H9 (cell line): ENCODE data around the gene OR11L1. TPM values are rescaled to one million over a fixed set of nuclear protein-coding genes. Genes with fewer than 3 reads are reported as not detected.

Source experiments
- DNase-seq: peaks from one replicate; pipeline ENCODE4 v3.0.0-alpha.2; 2017
- H2AFZ ChIP-seq: one replicate; pipeline ENCODE4 v1.6.1; 2013; ENCODE audit warnings: mild to moderate bottlenecking, low read length, control low read depth, moderate library complexity
- H2AK5ac ChIP-seq: 2 replicates; pipeline ENCODE4 v1.6.1; 2013; ENCODE audit warnings: low read length, control low read depth, mixed read lengths; ENCODE audit not compliant: insufficient read length
- H2BK120ac ChIP-seq: one replicate; pipeline ENCODE4 v1.6.1; 2013; ENCODE audit warnings: low read depth, mild to moderate bottlenecking, low read length, control low read depth, inconsistent platforms; ENCODE audit not compliant: poor library complexity, severe bottlenecking
- H2BK12ac ChIP-seq: 2 replicates; pipeline ENCODE4 v1.6.1; 2013; ENCODE audit warnings: low read length, control low read depth, mixed read lengths, low read depth; ENCODE audit not compliant: insufficient read length
- H2BK15ac ChIP-seq: 2 replicates; pipeline ENCODE4 v1.6.1; 2013; ENCODE audit warnings: low read depth, low read length, control low read depth
- H2BK20ac ChIP-seq: one replicate; pipeline ENCODE4 v1.6.1; 2013; ENCODE audit warnings: low read depth, mild to moderate bottlenecking, low read length, control low read depth, inconsistent platforms; ENCODE audit not compliant: poor library complexity, severe bottlenecking
- H2BK5ac ChIP-seq: 2 replicates; pipeline ENCODE4 v1.6.1; 2013; ENCODE audit warnings: low read length, control low read depth, mixed read lengths; ENCODE audit not compliant: insufficient read length
- H3K14ac ChIP-seq: 2 replicates; pipeline ENCODE4 v1.6.1; 2013; ENCODE audit warnings: low read length, control low read depth; ENCODE audit not compliant: insufficient read depth
- H3K18ac ChIP-seq: 2 replicates; pipeline ENCODE4 v1.6.1; 2013; ENCODE audit warnings: low read depth, mild to moderate bottlenecking, mixed read lengths, low read length, control low read depth; ENCODE audit not compliant: insufficient read length
- H3K23ac ChIP-seq: 2 replicates; pipeline ENCODE4 v1.6.1; 2013; ENCODE audit warnings: low read length, control low read depth, mixed read lengths, low read depth; ENCODE audit not compliant: insufficient read length
- H3K23me2 ChIP-seq: 2 replicates; pipeline ENCODE4 v1.6.1; 2013; ENCODE audit warnings: low read depth, mild to moderate bottlenecking, mixed read lengths, low read length, control low read depth; ENCODE audit not compliant: insufficient read length, poor library complexity, severe bottlenecking
- H3K27ac ChIP-seq: 2 replicates; pipeline ENCODE4 v1.5.1; 2013; ENCODE audit warnings: low read length, control low read depth, mixed read lengths, low read depth; ENCODE audit not compliant: insufficient read length
- H3K27me3 ChIP-seq: 2 replicates; pipeline ENCODE4 v1.6.1; 2013; ENCODE audit warnings: low read length, control low read depth, inconsistent platforms; ENCODE audit not compliant: insufficient read depth
- H3K4ac ChIP-seq: 2 replicates; pipeline ENCODE4 v1.6.1; 2013; ENCODE audit warnings: low read depth, mild to moderate bottlenecking, control low read depth, inconsistent platforms, low read length, moderate library complexity
- H3K4me1 ChIP-seq: 2 replicates; pipeline ENCODE4 v1.6.1; 2013; ENCODE audit warnings: low read length, control low read depth, inconsistent platforms; ENCODE audit not compliant: insufficient read depth
- H3K4me2 ChIP-seq: 2 replicates; pipeline ENCODE4 v1.6.1; 2013; ENCODE audit warnings: low read length, control low read depth, mixed read lengths; ENCODE audit not compliant: insufficient read length, insufficient read depth
- H3K56ac ChIP-seq: 2 replicates; pipeline ENCODE4 v1.6.1; 2013; ENCODE audit warnings: low read depth, mild to moderate bottlenecking, mixed read lengths, low read length, control low read depth; ENCODE audit not compliant: insufficient read length
- H3K79me1 ChIP-seq: 2 replicates; pipeline ENCODE4 v1.6.1; 2013; ENCODE audit warnings: low read depth, mild to moderate bottlenecking, moderate library complexity, low read length, control low read depth, inconsistent platforms; ENCODE audit not compliant: insufficient read depth, poor library complexity, severe bottlenecking
- H3K79me2 ChIP-seq: 2 replicates; pipeline ENCODE4 v1.6.1; 2013; ENCODE audit warnings: low read length, control low read depth, inconsistent platforms; ENCODE audit not compliant: insufficient read depth
- H3K9ac ChIP-seq: 2 replicates; pipeline ENCODE4 v1.6.1; 2013; ENCODE audit warnings: low read length, control low read depth, mixed read lengths; ENCODE audit not compliant: insufficient read length; ENCODE audit errors: extremely low read depth
- H3K9me3 ChIP-seq: one replicate; pipeline ENCODE4 v1.6.1; 2013; ENCODE audit warnings: low read depth, low read length, inconsistent platforms; ENCODE audit not compliant: control insufficient read depth
- H3T11ph ChIP-seq: one replicate; pipeline ENCODE4 v1.6.1; 2013; ENCODE audit warnings: mild to moderate bottlenecking, low read length, control low read depth, inconsistent platforms
- H4K20me1 ChIP-seq: one replicate; pipeline ENCODE4 v1.6.1; 2013; ENCODE audit not compliant: control insufficient read depth, insufficient read length, insufficient read depth
- H4K5ac ChIP-seq: 2 replicates; pipeline ENCODE4 v1.6.1; 2013; ENCODE audit warnings: low read depth, mild to moderate bottlenecking, mixed read lengths, low read length, control low read depth; ENCODE audit not compliant: insufficient read length
- H4K8ac ChIP-seq: replicated peaks from 2 replicates; pipeline ENCODE4 v1.6.1; 2013; ENCODE audit warnings: low read length, control low read depth, mixed read lengths, low read depth; ENCODE audit not compliant: insufficient read length
- H4K91ac ChIP-seq: 2 replicates; pipeline ENCODE4 v1.6.1; 2013; ENCODE audit warnings: low read depth, mild to moderate bottlenecking, moderate library complexity, mixed read lengths, low read length, control low read depth; ENCODE audit not compliant: insufficient read length
- H3K27ac Mint-ChIP-seq, 3 experiments: 2 replicates in 2 of 3; 3 replicates in 1 of 3; pipeline ENCODE4 v1.8.0; 2020 to 2021; ENCODE audit warnings: mixed read lengths in 3 of 3, mild to moderate bottlenecking in 1 of 3, moderate library complexity in 1 of 3
- H3K27me3 Mint-ChIP-seq: 2 replicates; pipeline ENCODE4 v1.8.0; 2021; ENCODE audit warnings: low read depth, mild to moderate bottlenecking, moderate library complexity, mixed read lengths
- H3K36me3 Mint-ChIP-seq, 3 experiments: 2 replicates in 2 of 3; 3 replicates in 1 of 3; pipeline ENCODE4 v1.8.0; 2020 to 2021; ENCODE audit warnings: low read depth in 3 of 3, mixed read lengths in 3 of 3; ENCODE audit not compliant: insufficient read depth in 1 of 3
- H3K4me1 Mint-ChIP-seq, 2 experiments: 2 replicates each; pipeline ENCODE4 v1.8.0; 2020; ENCODE audit warnings: mixed read lengths in 2 of 2
- H3K4me3 Mint-ChIP-seq, 2 experiments: 2 replicates in 1 of 2; 3 replicates in 1 of 2; pipeline ENCODE4 v1.8.0; 2020 to 2021; ENCODE audit warnings: mild to moderate bottlenecking in 2 of 2, mixed read lengths in 2 of 2, moderate library complexity in 1 of 2
- H3K9me3 Mint-ChIP-seq, 2 experiments: 2 replicates in 1 of 2; 3 replicates in 1 of 2; pipeline ENCODE4 v1.8.0; 2020; ENCODE audit warnings: mild to moderate bottlenecking in 2 of 2, mixed read lengths in 2 of 2, moderate library complexity in 1 of 2
- WGBS: extraction: QIAGEN DNeasy Blood & Tissue Kit; methylation state at CpG from one replicate; pipeline ENCODE4 v1.1.7; 2013; ENCODE audit warnings: missing lambda C conversion rate, low lambda C conversion rate, mixed read lengths; ENCODE audit not compliant: insufficient read length; ENCODE audit errors: extremely low coverage; 5-methylcytosine and 5-hydroxymethylcytosine counted together
- total RNA-seq: library from RNA; stranded (reverse); gene quantifications from 2 replicates; pipeline ENCODE4 v1.2.1, GENCODE V29; 2021
- TF ChIP-seq, protein P1 (sequence below): fragments of 200-600 bp; sonication (generic); conservative IDR thresholded peaks from 3 replicates; pipeline ENCODE4 v1.8.0; 2021; ENCODE audit warnings: antibody characterized with exemption, mild to moderate bottlenecking

OR11L1 gene
- total RNA-seq, 1 experiment from 2014 or later, result not detected

- Histone ChIP-seq H3K27me3 (peaks cover 2% of the 10 kb centered on the region; the same call in 1 of the 2 replicates), H2BK5ac (no peak overlapping the region), H3K23me2 (no peaks in the 10 kb centered on the region), H4K8ac (no peak overlapping the region), H3K27ac (no peak overlapping the region), H4K91ac (no peak overlapping the region), H4K5ac (no peak overlapping the region), H3K4me1 (no peaks in the 10 kb centered on the region), H3K18ac (no peak overlapping the region), H3K9me3 (peaks cover 22% of the 10 kb centered on the region), H3K79me1 (no peaks in the 10 kb centered on the region), H3K79me2 (peaks cover 2% of the 10 kb centered on the region; the same call in 1 of the 2 replicates), H2AFZ (no peak overlapping the region), H4K20me1 (no peaks in the 10 kb centered on the region), H2BK12ac (no peak overlapping the region), H3K4ac (no peak overlapping the region), H2BK15ac (no peak overlapping the region), H2AK5ac (no peak overlapping the region), H2BK20ac (no peak overlapping the region), H2BK120ac (no peak overlapping the region), H3K9ac (no peak overlapping the region), H3K56ac (no peak overlapping the region), H3K23ac (no peak overlapping the region), H3K4me2 (no peak overlapping the region), H3T11ph (no peak overlapping the region), H3K14ac (no peak overlapping the region)
- no CpG with 5 or more reads among the region's 4 CpGs for WGBS
- Mint-ChIP-seq H3K27ac (no peak overlapping the region), H3K4me3 (no peak overlapping the region), H3K36me3 (peaks cover 0 to 10% (median 0%) of the 10 kb centered on the region in 3 experiments; a peak in 2 of 7 replicates), H3K4me1 (peaks cover 0 to 4% of the 10 kb centered on the region in 2 experiments; a peak in 3 of 4 replicates), H3K27me3 (peaks cover 5% of the 10 kb centered on the region), H3K9me3 (peaks cover 45 to 47% of the 10 kb centered on the region in 2 experiments)
- TF ChIP-seq, protein P1, sequence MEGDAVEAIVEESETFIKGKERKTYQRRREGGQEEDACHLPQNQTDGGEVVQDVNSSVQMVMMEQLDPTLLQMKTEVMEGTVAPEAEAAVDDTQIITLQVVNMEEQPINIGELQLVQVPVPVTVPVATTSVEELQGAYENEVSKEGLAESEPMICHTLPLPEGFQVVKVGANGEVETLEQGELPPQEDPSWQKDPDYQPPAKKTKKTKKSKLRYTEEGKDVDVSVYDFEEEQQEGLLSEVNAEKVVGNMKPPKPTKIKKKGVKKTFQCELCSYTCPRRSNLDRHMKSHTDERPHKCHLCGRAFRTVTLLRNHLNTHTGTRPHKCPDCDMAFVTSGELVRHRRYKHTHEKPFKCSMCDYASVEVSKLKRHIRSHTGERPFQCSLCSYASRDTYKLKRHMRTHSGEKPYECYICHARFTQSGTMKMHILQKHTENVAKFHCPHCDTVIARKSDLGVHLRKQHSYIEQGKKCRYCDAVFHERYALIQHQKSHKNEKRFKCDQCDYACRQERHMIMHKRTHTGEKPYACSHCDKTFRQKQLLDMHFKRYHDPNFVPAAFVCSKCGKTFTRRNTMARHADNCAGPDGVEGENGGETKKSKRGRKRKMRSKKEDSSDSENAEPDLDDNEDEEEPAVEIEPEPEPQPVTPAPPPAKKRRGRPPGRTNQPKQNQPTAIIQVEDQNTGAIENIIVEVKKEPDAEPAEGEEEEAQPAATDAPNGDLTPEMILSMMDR, result no peak
- no peak for DNase-seq
These were observed 21.1 kb upstream of the OR11L1 start for GRCh38 chr1:247862756-247863155.
